HFFc6 (cell line): ENCODE measurements around the gene STEAP1. TPM values are rescaled to one million over a fixed set of nuclear protein-coding genes. Genes with fewer than 3 reads are reported as not detected.
"Not testable (repeated sequence)": the region's sequence is repeated elsewhere in the genome, so short reads cannot be mapped to it uniquely, and the experiment has no call there.

Experiments
- DNase-seq: peaks from one replicate; pipeline ENCODE4 v3.0.0-alpha.2; 2018
- H3K27ac Mint-ChIP-seq: 2 replicates; pipeline ENCODE4 v1.8.0; 2020; ENCODE audit warnings: mild to moderate bottlenecking, mixed read lengths
- H3K27me3 Mint-ChIP-seq: 2 replicates; pipeline ENCODE4 v1.8.0; 2021; ENCODE audit warnings: mild to moderate bottlenecking, moderate library complexity, mixed read lengths; ENCODE audit not compliant: insufficient read depth
- H3K36me3 Mint-ChIP-seq: 2 replicates; pipeline ENCODE4 v1.8.0; 2021; ENCODE audit warnings: low read depth, mixed read lengths
- H3K4me1 Mint-ChIP-seq: 2 replicates; pipeline ENCODE4 v1.8.0; 2020; ENCODE audit warnings: low read depth, mixed read lengths
- H3K4me3 Mint-ChIP-seq: 2 replicates; pipeline ENCODE4 v1.8.0; 2020; ENCODE audit warnings: mild to moderate bottlenecking, moderate library complexity, mixed read lengths
- H3K9me3 Mint-ChIP-seq: 2 replicates; pipeline ENCODE4 v1.8.0; 2020; ENCODE audit warnings: mild to moderate bottlenecking, mixed read lengths
- CTCF ChIP-seq: fragments of 200-600 bp; sonication (generic); IDR thresholded peaks from 2 replicates; pipeline ENCODE4 v1.5.0; 2021; ENCODE audit warnings: antibody characterized with exemption, mild to moderate bottlenecking
- total RNA-seq, 6 experiments: library from RNA; stranded (reverse); fragmentation: NEBNext Ultra II Directional; extraction: Animal tissue kit (Norgen Biotek cat#: 25700); gene quantifications; 2 replicates in 1 of 6; 3 replicates in 5 of 6; pipeline ENCODE4 v1.2.3, GENCODE V29; 2021

The STEAP1 gene
- total RNA-seq, 6 experiments from 2014 or later: 19.6 to 67.4 (median 65.7) TPM

- Mint-ChIP-seq H3K27me3 (no peaks in the 10 kb centered on the region; the same call in 1 of the 2 replicates), H3K27ac (peak overlapping the region; percentile 90), H3K4me3 (peak overlapping the region; percentile 78), H3K9me3 (no peaks in the 10 kb centered on the region), H3K4me1 (peaks cover 60% of the 10 kb centered on the region), H3K36me3 (no peaks in the 10 kb centered on the region)
- TF ChIP-seq CTCF: no peak
- peak; percentile 88 for DNase-seq
Observed at GRCh38 chr7:90178679-90179278, 24.5 kb downstream of the STEAP1 start.

GRCh38 chr7:90180011-90180585 is 25.8 kb downstream of the STEAP1 start:
- DNase-seq: no peak
- H3K9me3 Mint-ChIP-seq: peaks cover 3% of the 10 kb centered on the region; the same call in 1 of the 2 replicates
- H3K27ac Mint-ChIP-seq: peak overlapping the region; percentile 90
- no peaks in the 10 kb centered on the region for H3K27me3 Mint-ChIP-seq
- no peak for TF ChIP-seq CTCF
- peaks cover 49% of the 10 kb centered on the region for H3K4me1 Mint-ChIP-seq
- no peak overlapping the region for H3K4me3 Mint-ChIP-seq
- no peaks in the 10 kb centered on the region for H3K36me3 Mint-ChIP-seq

GRCh38 chr7:90180649-90181048 is 26.4 kb downstream of the STEAP1 start:
- DNase-seq: no peak
- Mint-ChIP-seq H3K4me1 (peaks cover 49% of the 10 kb centered on the region), H3K9me3 (peaks cover 5% of the 10 kb centered on the region; the same call in 1 of the 2 replicates), H3K36me3 (no peaks in the 10 kb centered on the region), H3K27me3 (no peaks in the 10 kb centered on the region), H3K4me3 (no peak overlapping the region), H3K27ac (peak overlapping the region; percentile 90; the same call in 1 of the 2 replicates)
- no peak for TF ChIP-seq CTCF

GRCh38 chr7:90181485-90181884 is 27.2 kb downstream of the STEAP1 start:
- peaks cover 5% of the 10 kb centered on the region; the same call in 1 of the 2 replicates for H3K9me3 Mint-ChIP-seq
- H3K4me1 Mint-ChIP-seq: peaks cover 49% of the 10 kb centered on the region
- H3K27me3 Mint-ChIP-seq: no peaks in the 10 kb centered on the region
- no peak for TF ChIP-seq CTCF
- no peaks in the 10 kb centered on the region for H3K36me3 Mint-ChIP-seq
- H3K27ac Mint-ChIP-seq: no peak overlapping the region
- H3K4me3 Mint-ChIP-seq: no peak overlapping the region
- no peak for DNase-seq

GRCh38 chr7:90186290-90186689 is 32.0 kb downstream of the STEAP1 start:
- not testable (repeated sequence) for DNase-seq, H3K27me3 Mint-ChIP-seq, H3K27ac Mint-ChIP-seq, H3K4me1 Mint-ChIP-seq, H3K36me3 Mint-ChIP-seq, H3K4me3 Mint-ChIP-seq
- peaks cover 16% of the 10 kb centered on the region for H3K9me3 Mint-ChIP-seq

- Mint-ChIP-seq H3K36me3 (peaks cover 13% of the 10 kb centered on the region), H3K4me1 (peaks cover 10% of the 10 kb centered on the region), H3K9me3 (peaks cover 16% of the 10 kb centered on the region), H3K27ac (no peak overlapping the region), H3K27me3 (no peaks in the 10 kb centered on the region), H3K4me3 (no peak overlapping the region)
- TF ChIP-seq CTCF: no peak
- DNase-seq: no peak
Observed at GRCh38 chr7:90187507-90188050, 33.3 kb downstream of the STEAP1 start.
